Loucy (cell line): Measurements from ENCODE around the gene TECTA.

Source experiments
- H2AFZ ChIP-seq: fragments of 200-600 bp; sonication (generic); 2 replicates; pipeline ENCODE4 v1.6.0; 2016; ENCODE audit warnings: antibody characterized with exemption, mild to moderate bottlenecking, low read length, moderate library complexity
- H3F3A ChIP-seq: fragments of 200-600 bp; 2 replicates; pipeline ENCODE4 v1.6.0; 2016; ENCODE audit warnings: antibody characterized with exemption, low read depth, mild to moderate bottlenecking
- H3K27me3 ChIP-seq: fragments of 200-600 bp; sonication (generic); 2 replicates; pipeline ENCODE4 v1.6.1; 2014; ENCODE audit warnings: low read length, mild to moderate bottlenecking; ENCODE audit not compliant: insufficient read depth, poor library complexity, severe bottlenecking
- H3K36me3 ChIP-seq: fragments of 200-600 bp; sonication (generic); 2 replicates; pipeline ENCODE4 v1.6.1; 2016; ENCODE audit warnings: low read length; ENCODE audit not compliant: insufficient read depth
- H3K4me1 ChIP-seq: fragments of 200-600 bp; sonication (generic); 2 replicates; pipeline ENCODE4 v1.5.1; 2014; ENCODE audit warnings: low read length, mild to moderate bottlenecking; ENCODE audit not compliant: insufficient read depth, poor library complexity, severe bottlenecking
- H3K4me2 ChIP-seq: fragments of 200-600 bp; sonication (generic); 2 replicates; pipeline ENCODE4 v1.6.0; 2014; ENCODE audit warnings: antibody characterized with exemption, low read length, low read depth, mild to moderate bottlenecking; ENCODE audit not compliant: poor library complexity, severe bottlenecking
- H3K4me3 ChIP-seq: fragments of 200-600 bp; sonication (generic); 2 replicates; pipeline ENCODE4 v1.5.1; 2014; ENCODE audit warnings: low read length, mild to moderate bottlenecking, mixed read lengths; ENCODE audit not compliant: poor library complexity, severe bottlenecking
- H3K79me2 ChIP-seq: fragments of 200-600 bp; sonication (generic); 2 replicates; pipeline ENCODE4 v1.6.1; 2014; ENCODE audit warnings: low read length; ENCODE audit not compliant: insufficient read depth
- H3K9ac ChIP-seq: fragments of 200-600 bp; sonication (generic); 2 replicates; pipeline ENCODE4 v1.6.0; 2014; ENCODE audit warnings: mild to moderate bottlenecking, low read depth, low read length, moderate library complexity; ENCODE audit not compliant: poor library complexity, severe bottlenecking
- H3K9me2 ChIP-seq: fragments of 200-600 bp; sonication (generic); replicated peaks from 2 replicates; pipeline ENCODE4 v1.6.1; 2016; ENCODE audit warnings: low read depth, low read length, mixed read lengths
- H3K9me3 ChIP-seq: fragments of 200-600 bp; sonication (generic); 2 replicates; pipeline ENCODE4 v1.6.1; 2014; ENCODE audit warnings: mild to moderate bottlenecking, antibody characterized with exemption, low read length, low read depth; ENCODE audit not compliant: insufficient read depth
- H4K20me1 ChIP-seq: fragments of 200-600 bp; sonication (generic); 2 replicates; pipeline ENCODE4 v1.6.0; 2014; ENCODE audit warnings: antibody characterized with exemption, low read length, mild to moderate bottlenecking; ENCODE audit not compliant: insufficient read depth, poor library complexity, severe bottlenecking
- CTCF ChIP-seq: fragments of 200-600 bp; sonication (generic); conservative IDR thresholded peaks from 2 replicates; pipeline ENCODE4 v1.5.1; 2014; ENCODE audit warnings: mild to moderate bottlenecking, antibody characterized with exemption, low read length
- EZH2phosphoT487 ChIP-seq: fragments of 200-600 bp; IDR thresholded peaks from 2 replicates; pipeline ENCODE4 v1.6.1; 2018; ENCODE audit warnings: antibody characterized with exemption, mild to moderate bottlenecking, moderate library complexity, borderline replicate concordance

TECTA gene

GRCh38 chr11:121059605-121060004 lies 41.4 kb upstream of the TECTA start:
- Histone ChIP-seq H3K36me3 (peaks cover 40% of the 10 kb centered on the region; the same call in 1 of the 2 replicates), H3K27me3 (no peaks in the 10 kb centered on the region), H3K9me3 (no peaks in the 10 kb centered on the region), H3K4me1 (no peaks in the 10 kb centered on the region), H3K9me2 (no peaks in the 10 kb centered on the region), H3K79me2 (no peaks in the 10 kb centered on the region), H3K4me2 (no peak overlapping the region), H3K9ac (no peak overlapping the region), H2AFZ (no peak overlapping the region), H4K20me1 (no peaks in the 10 kb centered on the region), H3F3A (no peaks in the 10 kb centered on the region), H3K4me3 (no peak overlapping the region)
- no peak for TF ChIP-seq EZH2phosphoT487
- no peak for TF ChIP-seq CTCF

GRCh38 chr11:121063728-121064127 lies 37.3 kb upstream of the TECTA start:
- no peaks in the 10 kb centered on the region for H3K4me1 ChIP-seq
- no peak overlapping the region for H3K4me2 ChIP-seq
- no peaks in the 10 kb centered on the region for H3K9me2 ChIP-seq
- TF ChIP-seq EZH2phosphoT487 (no peak), CTCF (peak; percentile 58)
- no peaks in the 10 kb centered on the region for H3K9me3 ChIP-seq
- H4K20me1 ChIP-seq = no peaks in the 10 kb centered on the region
- H2AFZ ChIP-seq = no peak overlapping the region
- H3F3A ChIP-seq = no peaks in the 10 kb centered on the region
- H3K36me3 ChIP-seq = peaks cover 28% of the 10 kb centered on the region; the same call in 1 of the 2 replicates
- H3K27me3 ChIP-seq = no peaks in the 10 kb centered on the region
- no peak overlapping the region for H3K4me3 ChIP-seq
- no peaks in the 10 kb centered on the region for H3K79me2 ChIP-seq
- no peak overlapping the region for H3K9ac ChIP-seq

GRCh38 chr11:121066623-121067022 lies 34.4 kb upstream of the TECTA start:
- Histone ChIP-seq H3K4me2 (no peak overlapping the region), H3K79me2 (no peaks in the 10 kb centered on the region), H3K27me3 (no peaks in the 10 kb centered on the region), H3K9me3 (no peaks in the 10 kb centered on the region), H3F3A (no peaks in the 10 kb centered on the region), H4K20me1 (no peaks in the 10 kb centered on the region), H3K4me3 (no peak overlapping the region), H2AFZ (no peak overlapping the region), H3K36me3 (peaks cover 24% of the 10 kb centered on the region; the same call in 1 of the 2 replicates), H3K9ac (no peak overlapping the region), H3K4me1 (no peaks in the 10 kb centered on the region), H3K9me2 (no peaks in the 10 kb centered on the region)
- no peak for TF ChIP-seq EZH2phosphoT487
- no peak for TF ChIP-seq CTCF
